Measurements from ENCODE around the gene ACTMAP.

DNA sequence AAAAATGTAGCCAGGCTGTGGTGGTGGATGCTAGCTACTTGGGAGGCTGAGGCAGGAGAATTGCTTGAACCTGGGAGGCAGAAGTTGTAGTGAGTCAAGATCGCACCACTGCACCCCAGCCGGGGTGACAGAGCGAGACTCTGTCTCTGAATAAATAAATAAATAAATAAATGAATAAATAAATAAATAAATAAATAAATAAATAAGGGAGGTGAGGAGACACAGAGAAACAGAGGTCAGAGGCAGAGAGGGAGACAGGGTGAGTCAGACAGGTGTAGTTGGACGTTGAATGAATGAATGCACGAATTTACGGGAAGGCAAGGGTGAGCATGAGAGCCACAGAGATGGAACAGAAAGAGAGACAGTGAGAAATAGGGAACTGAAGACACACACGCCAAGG lies 30.9 kb upstream of the ACTMAP start:
- TF ChIP-seq, protein P1, sequence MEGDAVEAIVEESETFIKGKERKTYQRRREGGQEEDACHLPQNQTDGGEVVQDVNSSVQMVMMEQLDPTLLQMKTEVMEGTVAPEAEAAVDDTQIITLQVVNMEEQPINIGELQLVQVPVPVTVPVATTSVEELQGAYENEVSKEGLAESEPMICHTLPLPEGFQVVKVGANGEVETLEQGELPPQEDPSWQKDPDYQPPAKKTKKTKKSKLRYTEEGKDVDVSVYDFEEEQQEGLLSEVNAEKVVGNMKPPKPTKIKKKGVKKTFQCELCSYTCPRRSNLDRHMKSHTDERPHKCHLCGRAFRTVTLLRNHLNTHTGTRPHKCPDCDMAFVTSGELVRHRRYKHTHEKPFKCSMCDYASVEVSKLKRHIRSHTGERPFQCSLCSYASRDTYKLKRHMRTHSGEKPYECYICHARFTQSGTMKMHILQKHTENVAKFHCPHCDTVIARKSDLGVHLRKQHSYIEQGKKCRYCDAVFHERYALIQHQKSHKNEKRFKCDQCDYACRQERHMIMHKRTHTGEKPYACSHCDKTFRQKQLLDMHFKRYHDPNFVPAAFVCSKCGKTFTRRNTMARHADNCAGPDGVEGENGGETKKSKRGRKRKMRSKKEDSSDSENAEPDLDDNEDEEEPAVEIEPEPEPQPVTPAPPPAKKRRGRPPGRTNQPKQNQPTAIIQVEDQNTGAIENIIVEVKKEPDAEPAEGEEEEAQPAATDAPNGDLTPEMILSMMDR (IDR thresholded peaks at IDR 0.05): no peak
- no peak for TF ChIP-seq POLR2A (IDR thresholded peaks at IDR 0.05)

Data from vagina (tissue), 2 donors.